ENCODE data around the gene NUP58. TPM values are rescaled to one million over a fixed set of nuclear protein-coding genes. Genes with fewer than 3 reads are reported as not detected.

Gene NUP58
- total and polyA plus RNA-seq, 4 donors = 6.5 to 43.3 (median 16.0) TPM

DNA sequence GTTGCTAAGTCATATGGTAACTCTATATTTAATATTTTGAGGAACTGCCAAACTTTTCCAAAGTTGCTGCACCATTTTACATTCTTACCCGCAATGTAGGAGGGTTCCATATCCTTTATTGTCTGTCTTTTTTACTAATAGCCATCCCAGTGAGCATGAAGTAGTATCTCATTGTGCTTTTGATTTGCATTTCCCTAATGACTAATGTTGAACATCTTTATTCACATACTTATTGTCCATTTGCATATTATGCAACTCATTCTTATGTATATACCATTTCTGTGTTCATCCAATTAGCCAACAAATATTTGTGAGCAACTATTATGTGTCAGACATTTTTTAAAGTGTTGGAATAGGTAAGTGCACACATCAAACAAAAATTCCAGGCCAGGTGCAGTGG lies 50.0 kb downstream of the NUP58 start:
- H3K27me3 ChIP-seq (ENCODE audit: control insufficient read depth in 4 of 4, insufficient read depth in 4 of 4, low read length in 3 of 4) = no peaks in the 10 kb centered on the region
- no peaks in the 10 kb centered on the region for H3K9me3 ChIP-seq (ENCODE audit: control insufficient read depth in 4 of 4, low read length in 3 of 4)
- no peaks in the 10 kb centered on the region for H3K4me1 ChIP-seq (ENCODE audit: control insufficient read depth in 4 of 4, insufficient read depth in 4 of 4, low read length in 3 of 4)
- H3K4me3 ChIP-seq (ENCODE audit: low read depth in 1 of 3, low read length in 3 of 3) = no peak overlapping the region
- H3K36me3 ChIP-seq (ENCODE audit: control insufficient read depth in 4 of 4, insufficient read depth in 3 of 4, low read depth in 1 of 4, low read length in 3 of 4) = no peaks in the 10 kb centered on the region
- H3K9ac ChIP-seq (ENCODE audit: low read depth in 1 of 2, low read length in 2 of 2) = no peak overlapping the region
- TF ChIP-seq YY1 (IDR thresholded peaks at IDR 0.05) = no peak
- no peak for TF ChIP-seq NR2F2 (IDR thresholded peaks at IDR 0.05)
- TF ChIP-seq EGR1 (IDR thresholded peaks at IDR 0.05; ENCODE audit: low read depth in 2 of 2) = no peak
- no peak for TF ChIP-seq HNF4A (conservative IDR thresholded peaks at IDR 0.05)
- TF ChIP-seq TAF1 (conservative IDR thresholded peaks at IDR 0.05) = no peak
- TF ChIP-seq, protein P1, sequence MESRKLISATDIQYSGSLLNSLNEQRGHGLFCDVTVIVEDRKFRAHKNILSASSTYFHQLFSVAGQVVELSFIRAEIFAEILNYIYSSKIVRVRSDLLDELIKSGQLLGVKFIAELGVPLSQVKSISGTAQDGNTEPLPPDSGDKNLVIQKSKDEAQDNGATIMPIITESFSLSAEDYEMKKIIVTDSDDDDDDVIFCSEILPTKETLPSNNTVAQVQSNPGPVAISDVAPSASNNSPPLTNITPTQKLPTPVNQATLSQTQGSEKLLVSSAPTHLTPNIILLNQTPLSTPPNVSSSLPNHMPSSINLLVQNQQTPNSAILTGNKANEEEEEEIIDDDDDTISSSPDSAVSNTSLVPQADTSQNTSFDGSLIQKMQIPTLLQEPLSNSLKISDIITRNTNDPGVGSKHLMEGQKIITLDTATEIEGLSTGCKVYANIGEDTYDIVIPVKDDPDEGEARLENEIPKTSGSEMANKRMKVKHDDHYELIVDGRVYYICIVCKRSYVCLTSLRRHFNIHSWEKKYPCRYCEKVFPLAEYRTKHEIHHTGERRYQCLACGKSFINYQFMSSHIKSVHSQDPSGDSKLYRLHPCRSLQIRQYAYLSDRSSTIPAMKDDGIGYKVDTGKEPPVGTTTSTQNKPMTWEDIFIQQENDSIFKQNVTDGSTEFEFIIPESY (IDR thresholded peaks at IDR 0.05) = no peak
- TF ChIP-seq FOXA2 (IDR thresholded peaks at IDR 0.05) = no peak
- no peak for TF ChIP-seq RXRA (IDR thresholded peaks at IDR 0.05)
- TF ChIP-seq SP1 (IDR thresholded peaks at IDR 0.05) = no peak
- TF ChIP-seq, protein P2, sequence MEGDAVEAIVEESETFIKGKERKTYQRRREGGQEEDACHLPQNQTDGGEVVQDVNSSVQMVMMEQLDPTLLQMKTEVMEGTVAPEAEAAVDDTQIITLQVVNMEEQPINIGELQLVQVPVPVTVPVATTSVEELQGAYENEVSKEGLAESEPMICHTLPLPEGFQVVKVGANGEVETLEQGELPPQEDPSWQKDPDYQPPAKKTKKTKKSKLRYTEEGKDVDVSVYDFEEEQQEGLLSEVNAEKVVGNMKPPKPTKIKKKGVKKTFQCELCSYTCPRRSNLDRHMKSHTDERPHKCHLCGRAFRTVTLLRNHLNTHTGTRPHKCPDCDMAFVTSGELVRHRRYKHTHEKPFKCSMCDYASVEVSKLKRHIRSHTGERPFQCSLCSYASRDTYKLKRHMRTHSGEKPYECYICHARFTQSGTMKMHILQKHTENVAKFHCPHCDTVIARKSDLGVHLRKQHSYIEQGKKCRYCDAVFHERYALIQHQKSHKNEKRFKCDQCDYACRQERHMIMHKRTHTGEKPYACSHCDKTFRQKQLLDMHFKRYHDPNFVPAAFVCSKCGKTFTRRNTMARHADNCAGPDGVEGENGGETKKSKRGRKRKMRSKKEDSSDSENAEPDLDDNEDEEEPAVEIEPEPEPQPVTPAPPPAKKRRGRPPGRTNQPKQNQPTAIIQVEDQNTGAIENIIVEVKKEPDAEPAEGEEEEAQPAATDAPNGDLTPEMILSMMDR (IDR thresholded peaks at IDR 0.05; ENCODE audit: low read depth, low read length, missing input control) = no peak
- no peak for TF ChIP-seq GABPA (IDR thresholded peaks at IDR 0.05 in 1 of 2, conservative IDR thresholded peaks at IDR 0.05 in 1 of 2)
- TF ChIP-seq RAD21 (IDR thresholded peaks at IDR 0.05) = no peak
- WGBS = 91% methylated on average over 1 of the region's 1 CpG
- no peak overlapping the region for H3K27ac ChIP-seq (ENCODE audit: low read depth in 1 of 2, low read length in 2 of 2)
- no peak for DNase-seq (ENCODE audit: low spot score)

GRCh38 chr13:25352230-25352629 lies 50.8 kb downstream of the NUP58 start:
- no peaks in the 10 kb centered on the region for H3K27me3 ChIP-seq (ENCODE audit: control insufficient read depth in 4 of 4, insufficient read depth in 4 of 4, low read length in 3 of 4)
- no peaks in the 10 kb centered on the region for H3K9me3 ChIP-seq (ENCODE audit: control insufficient read depth in 4 of 4, low read length in 3 of 4)
- WGBS = 59% methylated on average over 3 of the region's 3 CpGs
- DNase-seq (ENCODE audit: low spot score) = no peak
- no peaks in the 10 kb centered on the region for H3K36me3 ChIP-seq (ENCODE audit: control insufficient read depth in 4 of 4, insufficient read depth in 3 of 4, low read depth in 1 of 4, low read length in 3 of 4)
- no peak overlapping the region for H3K4me3 ChIP-seq (ENCODE audit: low read depth in 1 of 3, low read length in 3 of 3)
- H3K27ac ChIP-seq (ENCODE audit: low read depth in 1 of 2, low read length in 2 of 2) = no peak overlapping the region
- H3K4me1 ChIP-seq (ENCODE audit: control insufficient read depth in 4 of 4, insufficient read depth in 4 of 4, low read length in 3 of 4) = no peaks in the 10 kb centered on the region
- TF ChIP-seq, protein P1 (IDR thresholded peaks at IDR 0.05) = no peak
- TF ChIP-seq HNF4G (IDR thresholded peaks at IDR 0.05) (no peak), FOXA2 (IDR thresholded peaks at IDR 0.05) (no peak), REST (IDR thresholded peaks at IDR 0.05) (no peak), TAF1 (conservative IDR thresholded peaks at IDR 0.05) (no peak), HNF4A (conservative IDR thresholded peaks at IDR 0.05) (no peak), GABPA (IDR thresholded peaks at IDR 0.05 in 1 of 2, conservative IDR thresholded peaks at IDR 0.05 in 1 of 2) (no peak), EGR1 (IDR thresholded peaks at IDR 0.05; ENCODE audit: low read depth in 2 of 2) (no peak), JUND (IDR thresholded peaks at IDR 0.05) (no peak), MAX (IDR thresholded peaks at IDR 0.05) (no peak), SP1 (IDR thresholded peaks at IDR 0.05) (no peak), RAD21 (IDR thresholded peaks at IDR 0.05) (no peak)
- TF ChIP-seq, protein P2 (IDR thresholded peaks at IDR 0.05; ENCODE audit: low read depth, low read length, missing input control) = no peak
- TF ChIP-seq, protein P3, sequence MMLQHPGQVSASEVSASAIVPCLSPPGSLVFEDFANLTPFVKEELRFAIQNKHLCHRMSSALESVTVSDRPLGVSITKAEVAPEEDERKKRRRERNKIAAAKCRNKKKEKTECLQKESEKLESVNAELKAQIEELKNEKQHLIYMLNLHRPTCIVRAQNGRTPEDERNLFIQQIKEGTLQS (IDR thresholded peaks at IDR 0.05) = no peak
- H3K9ac ChIP-seq (ENCODE audit: low read depth in 1 of 2, low read length in 2 of 2) = no peak overlapping the region
